A549 (cell line): Measurements from ENCODE around the gene NEK1. TPM values are rescaled to one million over a fixed set of nuclear protein-coding genes. Genes with fewer than 3 reads are reported as not detected.

Experiments
- ATAC-seq, 2 experiments: fragments of 200-7000 bp in 1 of 2; fragments of >200 bp in 1 of 2; cut with Nextera tagmentation in 1 of 2; cut with Tn5 transposase in 1 of 2; 3 replicates each; pipeline versions ENCODE4 v1.8.0 to v1.9.1; 2018 to 2020; ENCODE audit warnings: mild to moderate bottlenecking in 1 of 2, moderate library complexity in 1 of 2
- CTCF ChIA-PET: fragments of 300-600 bp; sonication (Branson Sonifier 250); formaldehyde crosslinking; extraction: SDS; loops from one replicate; lab custom pipeline; 2021; ENCODE audit warnings: antibody characterized with exemption, inconsistent platforms; lab: Yijun Ruan, JAX
- POLR2A ChIA-PET: fragments of 350-600 bp; formaldehyde crosslinking; extraction: SDS; loops from one replicate; lab custom pipeline; 2021; ENCODE audit warnings: antibody characterized with exemption, inconsistent platforms; lab: Yijun Ruan, JAX
- DNase-seq, 2 experiments: peaks; one replicate each; pipeline versions ENCODE4 v3.0.0 to v3.0.0-alpha.2; 2011 to 2016; ENCODE audit warnings: low read depth in 1 of 2, low spot score in 1 of 2
- FAIRE-seq: peaks from 2 replicates; lab custom pipeline; 2011; peaks lifted over from hg19 to GRCh38; lab: Jason Lieb, UNC
- H3K27ac ChIP-seq, 2 experiments: fragments of >200 bp; sonication (Bioruptor Twin); formaldehyde crosslinking; 3 replicates each; pipeline ENCODE4 v1.5.1; 2016 to 2017
- H3K4me1 ChIP-seq: fragments of >200 bp; sonication (Bioruptor Twin); formaldehyde crosslinking; 3 replicates; pipeline ENCODE4 v1.6.1; 2016
- H3K4me2 ChIP-seq: fragments of >200 bp; sonication (Bioruptor Twin); formaldehyde crosslinking; 3 replicates; pipeline ENCODE4 v1.6.1; 2016
- H3K4me3 ChIP-seq: fragments of >200 bp; sonication (Bioruptor Twin); formaldehyde crosslinking; 3 replicates; pipeline ENCODE4 v1.5.1; 2016
- H3K9me3 ChIP-seq: fragments of >200 bp; sonication (Bioruptor Twin); formaldehyde crosslinking; 3 replicates; pipeline ENCODE4 v1.6.1; 2016
- ATOH8 ChIP-seq: fragments of 250-450 bp; sonication (Bioruptor Pico); IDR thresholded peaks from 2 replicates; pipeline ENCODE4 v1.5.0; 2020; ENCODE audit warnings: low read depth, mild to moderate bottlenecking, moderate library complexity
- BCL3 ChIP-seq: fragments of >200 bp; sonication (Bioruptor Twin); formaldehyde crosslinking; IDR thresholded peaks from 3 replicates; pipeline ENCODE4 v1.6.1; 2016
- CHD4 ChIP-seq: fragments of 200-600 bp; sonication (generic); IDR thresholded peaks from 2 replicates; pipeline ENCODE4 v1.6.1; 2016; ENCODE audit warnings: antibody characterized with exemption, mild to moderate bottlenecking, borderline replicate concordance
- EHF ChIP-seq: fragments of 250-450 bp; sonication (Bioruptor Pico); IDR thresholded peaks from 2 replicates; pipeline ENCODE4 v1.5.0; 2020; ENCODE audit warnings: mild to moderate bottlenecking
- EHMT2 ChIP-seq: fragments of 200-600 bp; sonication (generic); IDR thresholded peaks from 2 replicates; pipeline ENCODE4 v1.6.1; 2016; ENCODE audit warnings: antibody characterized with exemption, low read depth, mild to moderate bottlenecking, moderate library complexity
- EP300 ChIP-seq, 2 experiments: fragments of >200 bp; sonication (Bioruptor Twin); formaldehyde crosslinking; IDR thresholded peaks; 2 replicates in 1 of 2; 3 replicates in 1 of 2; pipeline ENCODE4 v1.6.1; 2016 to 2017
- ESRRA ChIP-seq: fragments of 150-350 bp; IDR thresholded peaks from 2 replicates; pipeline ENCODE4 v1.6.1; 2014; ENCODE audit warnings: mild to moderate bottlenecking, low read length, borderline replicate concordance
- FOXS1 ChIP-seq: fragments of 250-450 bp; sonication (Bioruptor Pico); IDR thresholded peaks from 2 replicates; pipeline ENCODE4 v1.5.0; 2020; ENCODE audit warnings: mild to moderate bottlenecking, moderate library complexity
- GATA3 ChIP-seq: IDR thresholded peaks from 2 replicates; pipeline ENCODE4 v1.6.1; 2012; ENCODE audit warnings: borderline replicate concordance
- HDAC2 ChIP-seq: fragments of 200-600 bp; sonication (generic); IDR thresholded peaks from 2 replicates; pipeline ENCODE4 v1.6.1; 2016
- JUNB ChIP-seq: fragments of >200 bp; sonication (Bioruptor Twin); formaldehyde crosslinking; IDR thresholded peaks from 2 replicates; pipeline ENCODE4 v1.6.1; 2016
- MAFK ChIP-seq: fragments of 450-650 bp; IDR thresholded peaks from 2 replicates; pipeline ENCODE4 v1.6.1; 2014; ENCODE audit not compliant: partially characterized antibody
- MYC ChIP-seq: IDR thresholded peaks from 2 replicates; pipeline ENCODE4 v1.6.1; 2012; ENCODE audit warnings: mild to moderate bottlenecking, inconsistent platforms, low read length, improper control_type of control experiment, borderline replicate concordance
- POLR2A ChIP-seq: IDR thresholded peaks from 2 replicates; pipeline ENCODE4 v1.6.1; 2012; ENCODE audit warnings: mild to moderate bottlenecking, low read length
- RAD21 ChIP-seq, 2 experiments: fragments of >200 bp in 1 of 2; sonication (Bioruptor Twin) in 1 of 2; formaldehyde crosslinking in 1 of 2; IDR thresholded peaks in 1 of 2; conservative IDR thresholded peaks in 1 of 2; 2 replicates in 1 of 2; 3 replicates in 1 of 2; pipeline ENCODE4 v1.6.1; 2012 to 2018; ENCODE audit warnings: inconsistent platforms in 1 of 2
- RCOR1 ChIP-seq: fragments of 150-350 bp; IDR thresholded peaks from 2 replicates; pipeline ENCODE4 v1.6.1; 2014; ENCODE audit warnings: antibody characterized with exemption, low read length, low read depth
- RFX5 ChIP-seq: fragments of 450-650 bp; IDR thresholded peaks from 2 replicates; pipeline ENCODE4 v1.7.1; 2014; ENCODE audit warnings: antibody characterized with exemption, mild to moderate bottlenecking, moderate library complexity
- RNF2 ChIP-seq: fragments of 200-600 bp; sonication (generic); IDR thresholded peaks from 2 replicates; pipeline ENCODE4 v1.6.1; 2016; ENCODE audit warnings: low read depth, mild to moderate bottlenecking, antibody characterized with exemption, moderate library complexity, borderline replicate concordance
- SMC3 ChIP-seq: fragments of >200 bp; sonication (Bioruptor Twin); formaldehyde crosslinking; IDR thresholded peaks from 3 replicates; pipeline ENCODE4 v1.6.1; 2018; ENCODE audit warnings: inconsistent platforms
- TP53 ChIP-seq: fragments of 250-450 bp; sonication (Bioruptor Pico); IDR thresholded peaks from 2 replicates; pipeline ENCODE4 v1.5.0; 2021; ENCODE audit warnings: mild to moderate bottlenecking, moderate library complexity
- USF2 ChIP-seq: fragments of 450-650 bp; IDR thresholded peaks from 2 replicates; pipeline ENCODE4 v1.6.1; 2014; ENCODE audit warnings: antibody characterized with exemption
- ZNF302 ChIP-seq: fragments of 250-450 bp; sonication (Bioruptor Pico); IDR thresholded peaks from 2 replicates; pipeline ENCODE4 v1.9.0; 2021; ENCODE audit warnings: inconsistent platforms, mild to moderate bottlenecking, moderate library complexity
- WGBS: methylation state at CpG from one replicate; pipeline ENCODE4 v1.1.6; 2017; ENCODE audit errors: missing lambda C conversion rate; 5-methylcytosine and 5-hydroxymethylcytosine counted together
- polyA plus RNA-seq, 4 experiments: library from polyadenylated mRNA; depleted of rRNA in 3 of 4; stranded (reverse); fragments of >200 nt; fragmentation: RNase III in 1 of 4; extraction: RNeasy Plus Mini Kit Qiagen cat#74134 plus additional on column Dnase treatment in 1 of 4; gene quantifications; 2 replicates in 3 of 4; 3 replicates in 1 of 4; pipeline ENCODE4 v1.2.3, GENCODE V29; 2011 to 2017

Gene NEK1
- polyA plus RNA-seq, 2 of the 4 experiments (the other 2 are of a cell fraction): 3.2 to 5.8 TPM

GRCh38 chr4:169582706-169583105 is 29.7 kb downstream of the NEK1 start (continued):
- TF ChIP-seq EHMT2 (no peak), RFX5 (no peak), ZNF302 (CRISPR knock-in tag) (no peak)

- Histone ChIP-seq H3K27ac (no peak overlapping the region), H3K4me2 (no peak overlapping the region), H3K9me3 (no peaks in the 10 kb centered on the region), H3K4me3 (no peak overlapping the region), H3K4me1 (no peaks in the 10 kb centered on the region)
- ATAC-seq (no peak), DNase-seq (no peak), FAIRE-seq (no peak)
- ChIA-PET CTCF (no interaction called here), POLR2A (no interaction called here)
- TF ChIP-seq ESRRA (no peak), MYC (no peak), EP300 (IDR thresholded peaks at IDR 0.05) (no peak), ATOH8 (CRISPR knock-in tag) (no peak), MAFK (no peak)
- WGBS: 54% methylated on average over 2 of the region's 2 CpGs
Observed at GRCh38 chr4:169582203-169582602, 30.2 kb downstream of the NEK1 start.

GRCh38 chr4:169573889-169574288 is 38.5 kb downstream of the NEK1 start:
- ChIA-PET POLR2A (no interaction called here), CTCF (interaction anchor here (1.1 kb wide), 1 partner anchor 39 kb away, joined by 3 read pairs; the partner anchor contains the start of gene NEK1)
- Histone ChIP-seq H3K27ac (no peak overlapping the region), H3K4me2 (no peak overlapping the region), H3K4me1 (no peaks in the 10 kb centered on the region), H3K4me3 (no peak overlapping the region), H3K9me3 (no peaks in the 10 kb centered on the region)
- no peak for TF ChIP-seq EP300 (IDR thresholded peaks at IDR 0.05)
- no peak for TF ChIP-seq ZNF302 (CRISPR knock-in tag)
- no peak for TF ChIP-seq FOXS1 (CRISPR knock-in tag)
- TF ChIP-seq JUNB: no peak
- no peak for TF ChIP-seq MAFK
- no peak for TF ChIP-seq POLR2A
- TF ChIP-seq HDAC2: no peak
- no peak for TF ChIP-seq RAD21 (conservative IDR thresholded peaks at IDR 0.05 in 1 of 2, IDR thresholded peaks at IDR 0.05 in 1 of 2)
- TF ChIP-seq MYC: no peak
- no peak for TF ChIP-seq RFX5
- no peak for TF ChIP-seq GATA3
- no peak for TF ChIP-seq USF2
- TF ChIP-seq BCL3: no peak
- no peak for TF ChIP-seq RNF2
- no peak for TF ChIP-seq TP53 (CRISPR knock-in tag)
- no peak for TF ChIP-seq SMC3
- TF ChIP-seq EHF (CRISPR knock-in tag): no peak
- TF ChIP-seq RCOR1: no peak
- TF ChIP-seq CHD4: no peak
- WGBS: 94% methylated on average over 1 of the region's 1 CpG
- FAIRE-seq: no peak
- ATAC-seq: no peak
- DNase-seq: no peak
